Transverse colon (tissue), 4 donors: ENCODE data around the gene SPATA22. TPM values are rescaled to one million over a fixed set of nuclear protein-coding genes. Genes with fewer than 3 reads are reported as not detected.
"Not testable (repeated sequence)": the region's sequence is repeated elsewhere in the genome, so short reads cannot be mapped to it uniquely, and the experiment has no call there.

Source experiments
- DNase-seq: peaks from one replicate; pipeline ENCODE4 v3.0.0-alpha.2; 2019
- H3K27ac ChIP-seq, 4 donors: fragments of 200-600 bp; sonication (generic); 2 replicates each; pipeline ENCODE4 v1.5.1; 2016 to 2018; ENCODE audit warnings: inconsistent platforms in 4 of 4
- H3K27me3 ChIP-seq: fragments of 200-600 bp; sonication (generic); 2 replicates; pipeline ENCODE4 v1.5.1; 2017; ENCODE audit warnings: inconsistent platforms
- H3K36me3 ChIP-seq, 4 donors: fragments of 200-600 bp; sonication (generic); 2 replicates each; pipeline ENCODE4 v1.5.1; 2017 to 2019; ENCODE audit warnings: inconsistent platforms in 4 of 4
- H3K4me1 ChIP-seq, 4 donors: fragments of 200-600 bp; sonication (generic); 2 replicates each; pipeline ENCODE4 v1.5.1; 2017 to 2020; ENCODE audit warnings: inconsistent platforms in 4 of 4
- H3K4me3 ChIP-seq, 4 donors: fragments of 200-600 bp; sonication (generic); 1 replicate in 1 of 4; 2 replicates in 3 of 4; pipeline versions ENCODE4 v1.5.1 to v1.6.1; 2017 to 2019; ENCODE audit warnings: inconsistent platforms in 4 of 4
- H3K9me3 ChIP-seq, 2 donors: fragments of 200-600 bp; sonication (generic); 2 replicates each; pipeline ENCODE4 v1.5.1; 2017 to 2019; ENCODE audit warnings: inconsistent platforms in 2 of 2
- EP300 ChIP-seq: sonication (generic); formaldehyde crosslinking; IDR thresholded peaks from one replicate; pipeline ENCODE4 v1.6.1; 2017; ENCODE audit warnings: antibody characterized with exemption, low read depth
- POLR2A ChIP-seq: fragments of 450-650 bp; IDR thresholded peaks from one replicate; pipeline ENCODE4 v1.6.1; 2016; ENCODE audit warnings: antibody characterized with exemption, mild to moderate bottlenecking, moderate library complexity
- POLR2AphosphoS5 ChIP-seq, 3 donors: sonication (generic); formaldehyde crosslinking; IDR thresholded peaks; one replicate each; pipeline ENCODE4 v1.6.1; 2016; ENCODE audit warnings: antibody characterized with exemption in 3 of 3
- WGBS, 2 donors: methylation state at CpG; one replicate each; pipeline ENCODE4 v1.1.5; 2018; ENCODE audit warnings: low coverage in 1 of 2; 5-methylcytosine and 5-hydroxymethylcytosine counted together
- in situ Hi-C, 4 donors: fragments of 200-750 bp; cut with MboI; loops; one replicate each; pipeline versions ENCODE4 v1.15.0 to v1.15.1; 2017; ENCODE audit warnings: low sequenced_read_pairs in 3 of 4, low pct_ligation_motif_present in 1 of 4, low pct_unique_long_range_greater_than_20kb in 1 of 4
- intact Hi-C: fragments of 100-400 bp; cut with DNase I; formaldehyde crosslinking; loops from one replicate; pipeline ENCODE4 v1.15.1; 2023; ENCODE audit warnings: low total_unique reads
- total RNA-seq, 4 donors: library from RNA; depleted of rRNA; stranded (reverse); fragments of >200 nt; gene quantifications; one replicate each; pipeline ENCODE4 v1.1.0, GENCODE V29; 2016
- TF ChIP-seq, protein P1 (sequence below), 5 experiments: fragments of 200-600 bp in 3 of 5; fragments of 450-650 bp in 2 of 5; sonication (generic) in 3 of 5; IDR thresholded peaks; 1 replicate in 2 of 5; 2 replicates in 3 of 5; pipeline ENCODE4 v1.5.1; 2016 to 2017; ENCODE audit warnings: antibody characterized with exemption in 5 of 5, inconsistent platforms in 3 of 5, mild to moderate bottlenecking in 2 of 5, moderate library complexity in 1 of 5

The SPATA22 gene, protein sequence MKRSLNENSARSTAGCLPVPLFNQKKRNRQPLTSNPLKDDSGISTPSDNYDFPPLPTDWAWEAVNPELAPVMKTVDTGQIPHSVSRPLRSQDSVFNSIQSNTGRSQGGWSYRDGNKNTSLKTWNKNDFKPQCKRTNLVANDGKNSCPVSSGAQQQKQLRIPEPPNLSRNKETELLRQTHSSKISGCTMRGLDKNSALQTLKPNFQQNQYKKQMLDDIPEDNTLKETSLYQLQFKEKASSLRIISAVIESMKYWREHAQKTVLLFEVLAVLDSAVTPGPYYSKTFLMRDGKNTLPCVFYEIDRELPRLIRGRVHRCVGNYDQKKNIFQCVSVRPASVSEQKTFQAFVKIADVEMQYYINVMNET
- not detected for total RNA-seq

DNA sequence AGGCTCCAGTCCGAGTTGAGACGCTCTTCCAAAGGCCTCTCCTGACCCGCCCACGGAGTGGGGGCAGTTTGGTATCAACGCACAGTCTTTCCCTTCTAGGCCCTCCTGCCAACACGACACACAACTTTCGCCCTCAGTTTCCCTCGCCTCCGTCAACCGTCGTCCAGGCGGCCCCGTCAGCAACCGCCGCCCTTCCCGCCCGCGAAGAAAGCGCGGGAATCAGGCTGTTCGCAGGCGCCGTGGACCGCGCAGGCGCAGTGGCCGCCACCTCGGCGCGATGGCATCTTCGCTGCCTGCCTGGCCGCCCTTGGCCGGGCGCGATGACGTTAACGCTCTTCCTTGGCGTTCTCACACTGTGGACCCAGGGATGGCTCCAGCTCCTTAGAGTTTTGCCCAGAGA is at the start of gene SPATA22:
TSS of gene SPATA22 (minus strand) at position 221 of the 400 bp plus-strand sequence. CDS start 2,494 bp downstream, outside the sequence.
- Histone ChIP-seq H3K27me3 (no peaks in the 10 kb centered on the region), H3K36me3 (no peaks in the 10 kb centered on the region), H3K9me3 (no peaks in the 10 kb centered on the region), H3K27ac (no peak within 1 kb of the TSS), H3K4me1 (peaks cover 11 to 27% (median 18%) of the 10 kb centered on the region in 4 donors), H3K4me3 (no peak within 1 kb of the TSS)
- in situ Hi-C loops: loop anchor here in 1 of 4 donors (25.0 kb wide), 1 partner anchor 109 kb away; no protein-coding TSS in a partner anchor
- no peak for TF ChIP-seq POLR2A
- TF ChIP-seq, protein P1, sequence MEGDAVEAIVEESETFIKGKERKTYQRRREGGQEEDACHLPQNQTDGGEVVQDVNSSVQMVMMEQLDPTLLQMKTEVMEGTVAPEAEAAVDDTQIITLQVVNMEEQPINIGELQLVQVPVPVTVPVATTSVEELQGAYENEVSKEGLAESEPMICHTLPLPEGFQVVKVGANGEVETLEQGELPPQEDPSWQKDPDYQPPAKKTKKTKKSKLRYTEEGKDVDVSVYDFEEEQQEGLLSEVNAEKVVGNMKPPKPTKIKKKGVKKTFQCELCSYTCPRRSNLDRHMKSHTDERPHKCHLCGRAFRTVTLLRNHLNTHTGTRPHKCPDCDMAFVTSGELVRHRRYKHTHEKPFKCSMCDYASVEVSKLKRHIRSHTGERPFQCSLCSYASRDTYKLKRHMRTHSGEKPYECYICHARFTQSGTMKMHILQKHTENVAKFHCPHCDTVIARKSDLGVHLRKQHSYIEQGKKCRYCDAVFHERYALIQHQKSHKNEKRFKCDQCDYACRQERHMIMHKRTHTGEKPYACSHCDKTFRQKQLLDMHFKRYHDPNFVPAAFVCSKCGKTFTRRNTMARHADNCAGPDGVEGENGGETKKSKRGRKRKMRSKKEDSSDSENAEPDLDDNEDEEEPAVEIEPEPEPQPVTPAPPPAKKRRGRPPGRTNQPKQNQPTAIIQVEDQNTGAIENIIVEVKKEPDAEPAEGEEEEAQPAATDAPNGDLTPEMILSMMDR (IDR thresholded peaks at IDR 0.05): no peak
- no peak for TF ChIP-seq POLR2AphosphoS5 (IDR thresholded peaks at IDR 0.05)
- WGBS, 2 donors: 94% methylated on average over 38 of the region's 38 CpGs; no CpG with 5 or more reads in 1 of the 2 donors
- intact Hi-C loops: no loop called here
- DNase-seq: no peak

DNA sequence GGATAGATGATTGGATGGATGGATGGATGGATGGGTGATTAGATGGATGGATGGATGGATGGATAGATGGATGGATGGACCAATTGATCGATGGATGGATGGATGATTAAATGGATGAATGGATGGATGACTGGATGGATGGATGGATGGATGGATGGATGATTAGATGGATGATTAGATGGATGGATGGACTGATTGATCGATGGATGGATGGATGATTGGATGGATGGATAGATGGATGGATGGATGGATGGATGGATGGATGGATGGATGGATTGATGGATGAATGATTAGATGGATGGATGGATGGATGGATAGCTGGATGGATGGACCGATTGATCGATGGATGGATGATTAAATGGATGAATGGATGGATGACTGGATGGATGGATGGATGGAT is 47.9 kb upstream of the SPATA22 start:
- H3K9me3 ChIP-seq, H3K4me3 ChIP-seq, H3K27ac ChIP-seq, DNase-seq, in situ Hi-C loops, H3K4me1 ChIP-seq, H3K36me3 ChIP-seq, H3K27me3 ChIP-seq, intact Hi-C loops: not testable (repeated sequence)
- 91 to 98% methylated on average over 4 of the region's 4 CpGs for WGBS, 2 donors

- 74 to 80% methylated on average over 1 to 9 of the region's 9 CpGs for WGBS, 2 donors
- TF ChIP-seq EP300: no peak
- no peak for TF ChIP-seq POLR2A
- TF ChIP-seq POLR2AphosphoS5 (IDR thresholded peaks at IDR 0.05): no peak
- TF ChIP-seq, protein P1 (IDR thresholded peaks at IDR 0.05): no peak
- intact Hi-C loops: no loop called here
- H3K4me1 ChIP-seq: peaks cover 0 to 5% (median 0%) of the 10 kb centered on the region in 4 donors
- H3K27me3 ChIP-seq: no peaks in the 10 kb centered on the region
- H3K27ac ChIP-seq: no peak overlapping the region
- DNase-seq: no peak
- H3K36me3 ChIP-seq: no peaks in the 10 kb centered on the region
- no peaks in the 10 kb centered on the region for H3K9me3 ChIP-seq
- H3K4me3 ChIP-seq: no peak overlapping the region
- in situ Hi-C loops: no loop called here
Observed at GRCh38 chr17:3514873-3515272, 43.3 kb upstream of the SPATA22 start.

- intact Hi-C loops, DNase-seq, H3K27me3 ChIP-seq, H3K9me3 ChIP-seq, H3K27ac ChIP-seq, H3K4me1 ChIP-seq, in situ Hi-C loops, H3K36me3 ChIP-seq, H3K4me3 ChIP-seq: not testable (repeated sequence)
- 89 to 90% methylated on average over 2 to 11 of the region's 11 CpGs for WGBS, 2 donors
Observed at GRCh38 chr17:3514167-3514566, 42.5 kb upstream of the SPATA22 start.

DNA sequence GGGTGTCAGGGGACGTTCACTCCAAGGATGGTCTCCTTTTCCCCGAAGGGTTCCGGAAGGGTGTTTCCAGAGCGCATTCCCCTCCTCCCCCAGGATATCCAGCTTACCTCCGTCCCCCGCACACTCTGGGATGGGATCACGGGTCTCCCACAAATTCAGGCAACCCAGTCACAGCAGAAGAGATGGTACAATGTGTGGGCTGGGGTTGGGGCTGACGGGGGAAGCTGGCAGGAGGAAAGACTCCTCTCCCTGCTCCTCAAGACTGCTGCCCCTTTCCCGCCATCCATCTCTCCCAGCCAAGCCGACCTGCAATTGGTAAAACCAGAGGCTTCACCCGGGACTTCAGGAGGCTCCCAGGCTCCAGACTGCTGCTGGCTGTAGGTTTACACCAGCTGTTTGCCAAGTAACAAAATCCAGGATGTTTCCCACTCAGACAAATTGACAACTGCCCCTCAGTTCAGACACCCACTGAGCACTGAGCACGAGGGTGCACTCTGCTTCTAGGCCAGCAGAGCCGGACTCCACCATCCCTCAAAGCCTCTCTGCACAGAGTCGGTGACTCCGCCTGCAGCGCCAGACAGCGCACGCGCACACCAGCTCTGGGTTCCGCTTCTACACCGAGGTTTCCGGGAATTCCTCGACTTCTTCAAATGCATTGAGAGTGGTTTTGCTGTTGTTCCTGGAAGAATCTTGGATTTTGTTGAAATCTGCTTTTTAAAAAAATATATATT is 41.9 kb upstream of the SPATA22 start:
- WGBS, 2 donors: 88% methylated on average over 23 of the region's 23 CpGs; no CpG with 5 or more reads in 1 of the 2 donors
- peak overlapping the region; percentile 51 to 63 (median 60) for H3K27ac ChIP-seq

More for the DNA sequence above, 41.9 kb upstream of the SPATA22 start:
- H3K27me3 ChIP-seq: no peaks in the 10 kb centered on the region
- peaks cover 0 to 5% (median 0%) of the 10 kb centered on the region in 4 donors for H3K4me1 ChIP-seq
- intact Hi-C loops: no loop called here
- H3K9me3 ChIP-seq: no peaks in the 10 kb centered on the region
- TF ChIP-seq, protein P1 (IDR thresholded peaks at IDR 0.05): no peak
- TF ChIP-seq POLR2AphosphoS5 (IDR thresholded peaks at IDR 0.05): no peak
- TF ChIP-seq EP300: no peak
- no peak for TF ChIP-seq POLR2A
- DNase-seq: no peak
- H3K36me3 ChIP-seq: no peaks in the 10 kb centered on the region
- H3K4me3 ChIP-seq: no peak overlapping the region
- in situ Hi-C loops: no loop called here
